IPS-18a (cell line): ENCODE measurements around the gene TFAP2A.

Source experiments
- H3K27ac ChIP-seq: one replicate; pipeline ENCODE4 v1.5.1; 2013; ENCODE audit warnings: low read length
- H3K27me3 ChIP-seq: one replicate; pipeline ENCODE4 v1.6.1; 2013; ENCODE audit warnings: mild to moderate bottlenecking, low read length; ENCODE audit not compliant: control insufficient read depth, insufficient read depth
- H3K36me3 ChIP-seq: one replicate; pipeline ENCODE4 v1.6.1; 2013; ENCODE audit warnings: low read depth, low read length; ENCODE audit not compliant: control insufficient read depth
- H3K4me1 ChIP-seq: one replicate; pipeline ENCODE4 v1.6.1; 2013; ENCODE audit warnings: low read depth, low read length; ENCODE audit not compliant: control insufficient read depth
- H3K4me3 ChIP-seq: one replicate; pipeline ENCODE4 v1.5.1; 2013; ENCODE audit warnings: low read length
- H3K9ac ChIP-seq: one replicate; pipeline ENCODE4 v1.6.1; 2013; ENCODE audit warnings: mild to moderate bottlenecking, low read length, moderate library complexity
- H3K9me3 ChIP-seq: one replicate; pipeline ENCODE4 v1.6.1; 2013; ENCODE audit warnings: low read depth, low read length; ENCODE audit not compliant: control insufficient read depth

Gene TFAP2A

GRCh38 chr6:10359581-10359980 lies 55.3 kb downstream of the TFAP2A start:
- H3K9ac ChIP-seq = no peak overlapping the region
- no peaks in the 10 kb centered on the region for H3K4me1 ChIP-seq
- no peak overlapping the region for H3K4me3 ChIP-seq
- no peaks in the 10 kb centered on the region for H3K27me3 ChIP-seq
- no peaks in the 10 kb centered on the region for H3K9me3 ChIP-seq
- no peak overlapping the region for H3K27ac ChIP-seq
- H3K36me3 ChIP-seq = no peaks in the 10 kb centered on the region

GRCh38 chr6:10355115-10355702 lies 59.7 kb downstream of the TFAP2A start:
- H3K27ac ChIP-seq = no peak overlapping the region
- no peaks in the 10 kb centered on the region for H3K4me1 ChIP-seq
- H3K4me3 ChIP-seq = no peak overlapping the region
- H3K9me3 ChIP-seq = no peaks in the 10 kb centered on the region
- no peaks in the 10 kb centered on the region for H3K27me3 ChIP-seq
- no peak overlapping the region for H3K9ac ChIP-seq
- H3K36me3 ChIP-seq = no peaks in the 10 kb centered on the region

GRCh38 chr6:10351791-10352190 lies 63.1 kb downstream of the TFAP2A start:
- Histone ChIP-seq H3K4me1 (no peaks in the 10 kb centered on the region), H3K36me3 (no peaks in the 10 kb centered on the region), H3K27ac (no peak overlapping the region), H3K9ac (no peak overlapping the region), H3K4me3 (no peak overlapping the region), H3K27me3 (no peaks in the 10 kb centered on the region), H3K9me3 (no peaks in the 10 kb centered on the region)

GRCh38 chr6:10350720-10351119 lies 64.2 kb downstream of the TFAP2A start:
- Histone ChIP-seq H3K27ac (no peak overlapping the region), H3K4me1 (no peaks in the 10 kb centered on the region), H3K27me3 (no peaks in the 10 kb centered on the region), H3K4me3 (no peak overlapping the region), H3K9ac (no peak overlapping the region), H3K36me3 (no peaks in the 10 kb centered on the region), H3K9me3 (no peaks in the 10 kb centered on the region)

- H3K27ac ChIP-seq = no peak overlapping the region
These were observed 67.1 kb downstream of the TFAP2A start for GRCh38 chr6:10347561-10348327.

More at GRCh38 chr6:10347561-10348327, 67.1 kb downstream of the TFAP2A start:
- H3K4me3 ChIP-seq = no peak overlapping the region
- H3K4me1 ChIP-seq = no peaks in the 10 kb centered on the region
- H3K9ac ChIP-seq = no peak overlapping the region
- no peaks in the 10 kb centered on the region for H3K36me3 ChIP-seq
- H3K9me3 ChIP-seq = no peaks in the 10 kb centered on the region
- no peaks in the 10 kb centered on the region for H3K27me3 ChIP-seq
